Testis (tissue), 5 donors: Measurements from ENCODE around the gene KCNAB1. TPM values are rescaled to one million over a fixed set of nuclear protein-coding genes. Genes with fewer than 3 reads are reported as not detected.
"Not testable (repeated sequence)": the region's sequence is repeated elsewhere in the genome, so short reads cannot be mapped to it uniquely, and the experiment has no call there.

Experiments
- DNase-seq: peaks from one replicate; pipeline ENCODE4 v3.0.0-alpha.2; 2019
- H3K27ac ChIP-seq, 2 donors: fragments of 200-600 bp; sonication (generic); one replicate each; pipeline ENCODE4 v1.5.1; 2019
- H3K27me3 ChIP-seq: fragments of 200-600 bp; sonication (generic); one replicate; pipeline ENCODE4 v1.5.1; 2019
- H3K36me3 ChIP-seq: fragments of 200-600 bp; sonication (generic); one replicate; pipeline ENCODE4 v1.5.1; 2017; ENCODE audit warnings: low read depth; ENCODE audit errors: missing control alignments
- H3K4me1 ChIP-seq: fragments of 200-600 bp; sonication (generic); one replicate; pipeline ENCODE4 v1.5.1; 2019
- H3K4me3 ChIP-seq, 2 donors: fragments of 200-600 bp; sonication (generic); one replicate each; pipeline ENCODE4 v1.5.1; 2017 to 2019
- H3K9me3 ChIP-seq: fragments of 200-600 bp; sonication (generic); one replicate; pipeline ENCODE4 v1.5.1; 2017
- POLR2A ChIP-seq: fragments of 450-650 bp; IDR thresholded peaks from one replicate; pipeline ENCODE4 v1.6.1; 2017; ENCODE audit warnings: antibody characterized with exemption, mild to moderate bottlenecking, moderate library complexity
- WGBS, 2 donors: methylation state at CpG; one replicate each; pipeline ENCODE4 v1.1.5; 2018; 5-methylcytosine and 5-hydroxymethylcytosine counted together
- intact Hi-C: fragments of 100-400 bp; cut with DNase I; formaldehyde crosslinking; loops from one replicate; pipeline ENCODE4 v1.15.1; 2023; ENCODE audit warnings: low total_unique reads
- long read RNA-seq, 2 donors: transcript quantifications; one replicate each; lab custom pipeline, GENCODE V29; 2026
- polyA plus RNA-seq: library from polyadenylated mRNA; stranded (reverse); fragments of 350-450 nt; fragmentation: Illumina TruSeq; extraction: RNeasy Lipid Tissue Mini Kit (QIAGEN cat#74804); gene quantifications from one replicate; pipeline ENCODE4 v1.2.3, GENCODE V29; 2014; ENCODE audit warnings: low read depth, low replicate concordance; ENCODE audit not compliant: insufficient read depth
- total RNA-seq, 2 donors: library from RNA; depleted of rRNA; stranded (reverse); fragments of >200 nt; gene quantifications; one replicate each; pipeline ENCODE4 v1.2.3, GENCODE V29; 2016
- TF ChIP-seq, protein P1 (sequence below), 3 experiments: fragments of 450-650 bp in 2 of 3; fragments of 200-600 bp in 1 of 3; sonication (generic) in 1 of 3; IDR thresholded peaks; one replicate each; pipeline ENCODE4 v1.5.1; 2016 to 2019; ENCODE audit warnings: antibody characterized with exemption in 3 of 3, mild to moderate bottlenecking in 2 of 3, moderate library complexity in 1 of 3

KCNAB1 gene
- total RNA-seq (1 to 10 TPM; 3.8 to 5.7 TPM), polyA plus RNA-seq (8.9 TPM)
- long read RNA-seq, donor 1: 0 reads
- long read RNA-seq, donor 2: 0 reads

DNA sequence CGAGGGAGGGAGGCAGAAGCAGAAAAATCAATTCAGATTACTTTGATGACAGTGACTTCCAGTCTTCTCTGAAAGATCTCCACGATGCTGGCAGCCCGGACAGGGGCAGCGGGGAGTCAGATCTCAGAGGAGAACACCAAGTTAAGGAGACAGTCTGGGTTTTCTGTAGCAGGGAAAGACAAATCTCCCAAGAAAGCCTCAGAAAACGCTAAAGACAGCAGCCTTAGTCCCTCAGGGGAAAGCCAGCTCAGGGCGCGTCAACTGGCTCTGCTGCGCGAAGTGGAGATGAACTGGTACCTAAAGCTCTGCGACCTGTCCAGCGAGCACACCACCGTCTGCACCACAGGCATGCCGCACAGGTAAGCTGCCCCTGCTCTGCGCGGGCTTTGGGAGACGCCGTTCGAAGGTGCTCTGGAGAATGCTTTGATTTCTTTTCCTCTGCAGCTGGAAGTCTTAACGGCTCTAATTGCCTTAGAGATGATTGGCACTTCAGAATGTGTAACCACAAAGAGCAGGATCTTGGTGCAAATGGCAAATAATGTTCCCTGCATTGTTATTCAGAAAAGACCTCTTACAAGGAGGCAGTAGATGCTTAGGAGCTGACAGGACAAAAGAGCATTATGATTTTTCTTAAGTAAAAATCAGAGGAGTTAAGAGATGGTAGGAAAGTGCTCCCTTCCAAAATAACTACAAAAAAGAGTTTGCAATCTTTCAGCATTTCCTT is at the start of gene KCNAB1:
Gene KCNAB1, plus strand, starts transcription at position 51 of the 724 bp plus-strand sequence.
- Histone ChIP-seq H3K4me3 (no peak within 1 kb of the TSS), H3K27ac (no peak within 1 kb of the TSS), H3K4me1 (no peaks in the 10 kb centered on the region), H3K36me3 (no peaks in the 10 kb centered on the region), H3K27me3 (no peaks in the 10 kb centered on the region), H3K9me3 (no peaks in the 10 kb centered on the region)
- intact Hi-C loops: no loop called here
- DNase-seq: no peak
- WGBS, 2 donors: 19 to 43% methylated on average over 17 to 19 of the region's 19 CpGs
- no peak for TF ChIP-seq POLR2A
- TF ChIP-seq, protein P1, sequence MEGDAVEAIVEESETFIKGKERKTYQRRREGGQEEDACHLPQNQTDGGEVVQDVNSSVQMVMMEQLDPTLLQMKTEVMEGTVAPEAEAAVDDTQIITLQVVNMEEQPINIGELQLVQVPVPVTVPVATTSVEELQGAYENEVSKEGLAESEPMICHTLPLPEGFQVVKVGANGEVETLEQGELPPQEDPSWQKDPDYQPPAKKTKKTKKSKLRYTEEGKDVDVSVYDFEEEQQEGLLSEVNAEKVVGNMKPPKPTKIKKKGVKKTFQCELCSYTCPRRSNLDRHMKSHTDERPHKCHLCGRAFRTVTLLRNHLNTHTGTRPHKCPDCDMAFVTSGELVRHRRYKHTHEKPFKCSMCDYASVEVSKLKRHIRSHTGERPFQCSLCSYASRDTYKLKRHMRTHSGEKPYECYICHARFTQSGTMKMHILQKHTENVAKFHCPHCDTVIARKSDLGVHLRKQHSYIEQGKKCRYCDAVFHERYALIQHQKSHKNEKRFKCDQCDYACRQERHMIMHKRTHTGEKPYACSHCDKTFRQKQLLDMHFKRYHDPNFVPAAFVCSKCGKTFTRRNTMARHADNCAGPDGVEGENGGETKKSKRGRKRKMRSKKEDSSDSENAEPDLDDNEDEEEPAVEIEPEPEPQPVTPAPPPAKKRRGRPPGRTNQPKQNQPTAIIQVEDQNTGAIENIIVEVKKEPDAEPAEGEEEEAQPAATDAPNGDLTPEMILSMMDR (IDR thresholded peaks at IDR 0.05): no peak

DNA sequence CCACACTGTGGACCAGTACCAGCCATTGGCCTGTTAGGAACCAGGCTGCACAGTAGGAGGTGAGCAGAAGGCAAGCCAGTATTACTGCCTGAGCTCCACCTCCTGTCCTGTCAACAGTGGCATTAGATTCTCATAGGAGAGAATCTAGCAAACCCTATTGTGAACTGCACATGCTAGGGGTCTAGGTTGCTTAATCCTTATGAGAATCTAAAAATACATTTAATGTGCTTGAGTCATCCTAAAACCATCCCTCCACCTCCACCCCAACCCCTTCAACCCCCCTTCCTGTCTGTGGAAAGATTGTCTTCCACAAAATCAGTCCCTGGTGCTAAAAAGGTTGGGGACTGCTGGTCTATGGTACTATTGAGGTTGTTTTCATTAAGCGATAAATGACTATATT is 49.3 kb upstream of the KCNAB1 start:
- no peak for DNase-seq
- Histone ChIP-seq H3K4me1 (no peaks in the 10 kb centered on the region), H3K27me3 (no peaks in the 10 kb centered on the region), H3K4me3 (no peak overlapping the region), H3K27ac (no peak overlapping the region), H3K9me3 (no peaks in the 10 kb centered on the region), H3K36me3 (no peaks in the 10 kb centered on the region)
- WGBS, 2 donors: 95 to 97% methylated on average over 1 of the region's 1 CpG
- TF ChIP-seq, protein P1 (IDR thresholded peaks at IDR 0.05): no peak
- no peak for TF ChIP-seq POLR2A
- intact Hi-C loops: no loop called here

DNA sequence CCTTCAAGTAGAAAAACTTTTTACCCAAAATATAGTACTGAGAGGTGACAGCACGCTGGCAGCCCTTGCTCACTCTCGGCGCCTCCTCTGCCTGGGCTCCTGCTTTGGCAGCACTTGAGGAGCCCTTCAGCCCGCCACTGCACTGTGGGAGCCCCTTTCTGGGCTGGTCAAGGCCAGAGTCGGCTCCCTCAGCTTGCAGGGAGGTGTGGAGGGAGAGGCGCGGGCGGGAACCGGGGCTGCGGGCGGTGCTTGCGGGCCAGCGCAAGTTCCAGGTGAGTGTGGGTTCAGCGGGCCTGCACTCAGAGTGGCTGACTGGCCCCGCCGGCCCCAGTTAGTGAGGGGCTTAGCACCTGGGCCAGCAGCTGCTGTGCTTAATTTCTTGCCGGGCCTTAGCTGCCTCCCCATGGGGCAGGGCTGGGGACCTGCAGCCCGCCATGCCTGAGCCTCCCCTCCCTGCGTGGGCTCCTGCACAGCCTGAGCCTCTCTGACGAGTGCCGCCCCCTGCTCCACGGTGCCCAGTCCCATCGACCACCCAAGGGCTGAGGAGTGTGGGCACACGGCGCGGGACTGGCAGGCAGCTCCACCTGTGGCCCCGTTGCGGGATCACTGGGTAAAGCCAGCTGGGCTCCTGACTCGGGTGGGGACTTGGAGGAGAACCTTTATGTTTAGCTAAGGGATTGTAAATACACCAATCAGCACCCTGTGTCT is 47.3 kb upstream of the KCNAB1 start:
- not testable (repeated sequence) for H3K27me3 ChIP-seq, H3K9me3 ChIP-seq
- WGBS, 2 donors: 85 to 86% methylated on average over 15 to 26 of the region's 29 CpGs

DNA sequence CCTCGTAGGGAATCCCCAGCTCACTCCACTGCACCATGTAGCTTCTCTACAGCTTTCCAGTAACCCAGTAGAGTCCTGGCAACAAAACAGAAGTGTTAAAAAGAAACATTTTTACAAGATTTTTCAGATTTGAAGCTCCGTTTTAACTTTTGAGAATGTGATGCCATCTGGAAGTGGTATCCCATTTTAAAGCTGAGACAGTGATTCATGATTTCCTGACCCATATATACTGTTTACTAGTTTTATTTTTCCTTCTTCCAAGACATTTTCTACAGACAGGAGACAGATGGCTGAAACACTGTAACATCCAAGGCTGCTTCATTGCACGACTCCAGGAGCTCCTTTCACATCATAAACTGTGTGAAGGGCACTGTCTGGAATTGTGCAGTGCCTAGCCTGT is 30.3 kb upstream of the KCNAB1 start:
- Histone ChIP-seq H3K36me3 (no peaks in the 10 kb centered on the region), H3K27ac (no peak overlapping the region), H3K4me1 (no peaks in the 10 kb centered on the region), H3K4me3 (no peak overlapping the region), H3K9me3 (no peaks in the 10 kb centered on the region), H3K27me3 (no peaks in the 10 kb centered on the region)
- TF ChIP-seq, protein P1 (IDR thresholded peaks at IDR 0.05): no peak
- no peak for TF ChIP-seq POLR2A
- no peak for DNase-seq
- 41 to 49% methylated on average over 3 of the region's 3 CpGs for WGBS, 2 donors
- intact Hi-C loops: no loop called here

More for the DNA sequence above, 47.3 kb upstream of the KCNAB1 start:
- peak overlapping the region; percentile 31 to 37 for H3K4me3 ChIP-seq
- H3K27ac ChIP-seq, H3K4me1 ChIP-seq, H3K36me3 ChIP-seq, intact Hi-C loops, DNase-seq: not testable (repeated sequence)

DNA sequence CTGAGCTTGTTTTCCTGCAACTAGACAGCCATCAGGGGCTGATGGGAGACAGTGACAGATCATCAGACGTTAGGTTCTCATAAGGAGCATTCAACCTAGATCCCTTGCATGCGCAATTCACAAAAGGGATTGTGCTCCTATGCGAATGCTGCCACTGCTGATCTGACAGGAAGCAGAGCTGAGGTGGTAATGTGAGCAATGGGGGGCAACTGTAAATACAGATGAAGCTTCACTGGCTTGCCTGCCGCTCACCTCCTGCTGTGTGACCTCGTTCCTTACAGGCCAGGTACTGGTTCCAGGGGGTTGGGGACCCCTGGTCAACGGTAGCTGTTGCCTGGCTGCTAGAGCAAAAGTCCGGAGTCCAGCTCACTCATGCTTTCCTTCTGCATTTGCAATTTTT is 26.4 kb upstream of the KCNAB1 start:
- no peak overlapping the region for H3K27ac ChIP-seq
- intact Hi-C loops: no loop called here
- H3K9me3 ChIP-seq: no peaks in the 10 kb centered on the region
- peaks cover 8% of the 10 kb centered on the region for H3K4me1 ChIP-seq
- TF ChIP-seq, protein P1 (IDR thresholded peaks at IDR 0.05): no peak
- TF ChIP-seq POLR2A: no peak
- no peak for DNase-seq
- no peaks in the 10 kb centered on the region for H3K36me3 ChIP-seq
- H3K27me3 ChIP-seq: no peaks in the 10 kb centered on the region
- no peak overlapping the region for H3K4me3 ChIP-seq
- WGBS, 2 donors: 65 to 69% methylated on average over 7 of the region's 7 CpGs
